ENCODE results near the gene BNC1.
A peak's percentile ranks its signal among the peaks of the same experiment; 100 is the strongest.

Gene BNC1

GRCh38 chr15:83207660-83208366 is 76.7 kb downstream of the BNC1 start, which contains the start of gene HDGFL3:
TSS of gene HDGFL3 (minus strand) at chr15:83207823. CDS start at chr15:83207414, 409 bp downstream.
- Histone ChIP-seq H3K9ac (ENCODE audit: low read length) (peak within 1 kb of the TSS; percentile 81), H3K4me3 (ENCODE audit: low read depth, low read length) (peak within 1 kb of the TSS; percentile 88), H3K9me3 (ENCODE audit: control insufficient read depth, insufficient read depth, low read depth, low read length) (no peaks in the 10 kb centered on the region), H3K4me1 (ENCODE audit: control insufficient read depth, insufficient read depth, low read length) (peaks cover 27% of the 10 kb centered on the region), H3K36me3 (ENCODE audit: control insufficient read depth, insufficient read depth, low read length) (no peaks in the 10 kb centered on the region), H3K27ac (ENCODE audit: low read depth, low read length) (peak within 1 kb of the TSS; percentile 92), H3K27me3 (ENCODE audit: control insufficient read depth, insufficient read depth, low read length) (no peaks in the 10 kb centered on the region)

DNA sequence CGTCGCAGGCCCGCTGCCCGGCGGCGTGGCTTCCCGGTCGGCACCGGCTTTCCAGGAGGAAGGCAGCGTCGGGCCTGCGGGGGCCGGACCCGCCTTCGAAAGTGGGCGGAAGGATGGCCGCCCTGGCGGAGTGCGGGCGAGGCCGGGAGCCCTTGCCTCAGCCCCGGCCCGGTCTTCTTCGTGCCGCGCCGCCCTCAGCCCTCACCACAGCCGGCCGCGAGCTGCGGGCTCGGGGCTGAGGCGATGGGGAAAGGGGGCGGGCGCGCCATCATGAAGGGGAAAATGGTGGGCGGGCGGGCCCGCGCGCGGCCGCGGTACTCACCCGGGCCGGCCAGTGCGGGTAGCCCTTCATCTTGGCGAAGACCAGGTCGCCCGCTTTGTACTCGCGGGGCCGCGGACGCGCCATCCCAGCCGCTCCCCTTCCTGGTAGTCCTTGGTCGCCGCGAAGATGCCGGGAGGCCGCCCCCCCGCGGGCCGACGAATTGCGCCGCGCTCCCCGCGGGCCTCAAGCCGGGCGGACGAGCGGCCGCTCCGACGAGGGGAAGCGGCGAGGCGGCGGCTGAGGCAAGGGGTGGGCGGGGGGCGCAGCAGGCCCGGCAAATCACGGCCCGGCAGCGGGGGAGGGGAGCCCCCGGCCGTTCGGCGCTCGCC is 77.3 kb downstream of the BNC1 start:
- Histone ChIP-seq H3K4me3 (ENCODE audit: low read depth, low read length) (peak overlapping the region; percentile 88), H3K9ac (ENCODE audit: low read length) (peak overlapping the region; percentile 81), H3K27ac (ENCODE audit: low read depth, low read length) (peak overlapping the region; percentile 92)

GRCh38 chr15:83206526-83207008 is 77.9 kb downstream of the BNC1 start:
- H3K9me3 ChIP-seq (ENCODE audit: control insufficient read depth, insufficient read depth, low read depth, low read length): no peaks in the 10 kb centered on the region
- peak overlapping the region; percentile 88 for H3K4me3 ChIP-seq (ENCODE audit: low read depth, low read length)
- H3K27me3 ChIP-seq (ENCODE audit: control insufficient read depth, insufficient read depth, low read length): no peaks in the 10 kb centered on the region
- no peaks in the 10 kb centered on the region for H3K36me3 ChIP-seq (ENCODE audit: control insufficient read depth, insufficient read depth, low read length)
- peaks cover 27% of the 10 kb centered on the region for H3K4me1 ChIP-seq (ENCODE audit: control insufficient read depth, insufficient read depth, low read length)
- H3K9ac ChIP-seq (ENCODE audit: low read length): peak overlapping the region; percentile 81
- H3K27ac ChIP-seq (ENCODE audit: low read depth, low read length): peak overlapping the region; percentile 92

More for the DNA sequence above, 77.3 kb downstream of the BNC1 start:
- Histone ChIP-seq H3K27me3 (ENCODE audit: control insufficient read depth, insufficient read depth, low read length) (no peaks in the 10 kb centered on the region), H3K4me1 (ENCODE audit: control insufficient read depth, insufficient read depth, low read length) (peaks cover 27% of the 10 kb centered on the region), H3K36me3 (ENCODE audit: control insufficient read depth, insufficient read depth, low read length) (no peaks in the 10 kb centered on the region), H3K9me3 (ENCODE audit: control insufficient read depth, insufficient read depth, low read depth, low read length) (no peaks in the 10 kb centered on the region)

Data from HUES6 (cell line).